Measurements from ENCODE around the gene SATB1. TPM values are rescaled to one million over a fixed set of nuclear protein-coding genes. Genes with fewer than 3 reads are reported as not detected.
"Not testable (repeated sequence)": the region's sequence is repeated elsewhere in the genome, so short reads cannot be mapped to it uniquely, and the experiment has no call there.

SATB1 gene
- 41.7 TPM for total RNA-seq
- long read RNA-seq, full-length matches to known transcripts: 42 of 64 reads
- long read RNA-seq, partial matches to known transcripts: 12 of 64 reads
- long read RNA-seq, other reads (novel, unspliced or antisense): 10 of 64 reads

DNA sequence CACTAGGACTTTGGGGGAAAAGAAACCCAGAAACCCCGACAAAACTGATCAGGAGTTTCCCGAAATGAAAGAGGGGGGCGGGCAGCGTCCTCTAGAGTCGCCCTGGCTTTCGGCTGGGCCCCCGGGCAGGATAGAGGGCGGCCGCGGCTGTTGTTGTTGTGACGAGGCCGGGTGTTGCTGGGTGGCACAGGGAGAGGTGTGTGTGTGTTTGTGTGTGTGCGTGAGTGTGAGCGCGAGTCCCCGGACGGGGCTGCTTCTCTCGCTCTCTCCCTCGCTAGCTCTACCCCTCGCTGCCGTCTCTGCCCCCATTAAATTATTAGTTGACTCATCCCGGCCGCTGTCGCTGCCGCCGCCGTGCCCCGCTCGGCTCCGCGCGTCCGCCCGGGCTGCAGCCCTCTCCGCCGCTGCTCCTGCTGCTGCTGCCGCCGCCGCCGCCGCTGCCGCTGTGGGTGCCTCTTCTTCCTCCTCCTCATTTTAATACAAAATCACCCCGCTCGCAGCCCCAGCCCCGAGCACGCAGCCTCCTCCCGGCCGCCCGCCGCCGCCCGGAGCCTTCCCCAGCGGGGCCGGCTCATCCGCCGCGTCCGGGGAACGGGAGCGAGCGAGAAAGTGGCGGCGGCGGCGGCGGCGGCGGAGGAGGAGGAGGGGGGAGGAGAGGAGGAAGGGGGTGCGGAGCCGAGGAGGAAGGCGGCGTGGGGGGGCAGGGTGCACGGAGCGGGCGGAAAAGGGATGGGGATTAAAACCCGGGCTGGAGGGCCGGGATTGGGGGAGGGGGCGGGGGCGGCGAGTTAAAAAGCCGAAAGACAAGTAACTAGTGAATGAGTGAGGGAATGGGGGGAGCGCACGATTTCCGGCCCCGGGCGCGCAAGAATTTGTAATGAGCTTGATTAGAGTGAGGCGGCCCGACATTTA, at the start of gene SATB1:
SATB1 (minus strand) TSS at position 611 of the 912 bp plus-strand sequence. CDS start 4,372 bp downstream, outside the sequence.
- DNase-seq (peak; percentile 91), ATAC-seq (ENCODE audit: poor library complexity) (peak; percentile 88)
- intact Hi-C loops (cut with DNase I): no loop called here

DNA sequence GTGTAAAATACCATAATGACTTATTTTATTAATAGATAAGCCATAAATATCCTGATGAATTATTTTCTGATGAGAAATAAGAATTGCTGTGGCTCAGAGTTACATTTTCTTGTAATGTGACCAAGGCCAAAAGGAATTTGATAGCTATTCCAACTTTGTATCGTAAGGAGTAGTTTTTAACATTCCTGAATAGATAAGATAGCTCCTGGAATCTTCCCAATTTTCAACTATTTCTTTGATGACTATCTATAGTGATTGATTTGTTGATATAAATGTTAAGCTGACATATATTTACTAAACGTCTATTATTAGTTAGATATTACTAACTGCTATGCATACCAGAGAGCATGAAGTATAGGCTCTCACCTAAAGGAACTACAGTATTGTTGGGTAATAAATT, 49.1 kb upstream of the SATB1 start:
- ATAC-seq (ENCODE audit: poor library complexity): no peak
- intact Hi-C loops (cut with DNase I): no loop called here
- no peak for DNase-seq

DNA sequence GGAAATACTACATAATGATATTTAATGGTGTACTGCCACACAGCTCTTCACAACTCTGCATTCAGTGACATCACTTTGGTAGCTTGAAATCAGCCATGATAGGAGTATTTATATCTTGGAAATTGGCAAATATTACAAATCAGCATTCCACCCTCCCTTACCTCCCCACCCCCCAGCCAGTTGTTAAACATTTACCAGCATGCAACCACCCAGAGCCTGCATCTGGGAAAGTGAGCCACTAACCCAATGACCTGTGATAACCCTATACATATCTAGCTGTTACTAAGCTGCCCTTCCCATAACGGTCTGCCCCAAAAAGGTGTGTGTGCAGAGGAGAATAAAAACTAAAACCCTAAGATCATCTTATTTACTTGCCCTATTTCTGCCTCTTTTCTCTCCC, 44.6 kb upstream of the SATB1 start:
- ATAC-seq (ENCODE audit: poor library complexity) (no peak), DNase-seq (no peak)
- intact Hi-C loops (cut with DNase I): no loop called here

DNA sequence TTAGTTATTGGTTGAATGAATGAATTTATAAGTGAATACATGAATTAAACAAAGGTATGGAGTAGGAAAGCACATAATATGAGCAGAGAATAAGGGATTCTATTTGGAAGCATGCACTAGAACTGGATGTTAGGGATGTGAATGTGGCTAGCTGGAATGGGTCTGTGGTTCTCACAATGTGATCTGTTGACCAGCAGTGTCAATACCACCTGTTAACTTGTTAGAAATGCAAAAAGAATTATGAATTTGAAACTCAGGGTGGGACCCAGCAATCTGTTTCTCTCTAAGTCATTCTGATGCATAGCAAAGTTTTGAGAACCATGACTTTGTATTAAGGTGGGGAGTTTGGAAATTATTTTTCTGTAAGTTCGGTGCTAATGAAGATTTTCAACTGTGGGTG, 41.0 kb upstream of the SATB1 start:
- intact Hi-C loops (cut with DNase I): no loop called here
- ATAC-seq (ENCODE audit: poor library complexity) (no peak), DNase-seq (no peak)

DNA sequence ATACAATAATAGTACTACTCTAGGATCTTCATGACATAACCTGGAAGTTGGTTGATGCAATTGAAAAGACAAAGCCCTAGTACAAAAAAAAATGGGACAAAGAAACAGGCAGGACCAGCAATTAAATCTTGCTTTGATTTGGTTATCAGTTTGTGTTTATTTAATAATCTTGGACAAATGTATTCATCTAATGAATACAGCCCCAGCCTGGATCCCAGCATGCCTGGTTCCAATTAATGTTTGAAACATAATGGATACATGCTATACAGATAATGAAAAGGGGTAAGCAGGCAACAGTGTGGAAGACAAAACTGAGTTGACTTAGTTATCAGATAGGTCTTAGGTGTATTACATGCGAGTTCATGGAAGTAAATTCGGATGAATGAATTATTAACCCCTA, 29.6 kb upstream of the SATB1 start:
- DNase-seq (no peak), ATAC-seq (ENCODE audit: poor library complexity) (no peak)
- intact Hi-C loops (cut with DNase I): no loop called here

- ATAC-seq (ENCODE audit: poor library complexity); intact Hi-C loops (cut with DNase I); DNase-seq: not testable (repeated sequence)
Measured at GRCh38 chr3:18449618-18450017, 24.5 kb upstream of the SATB1 start.

DNA sequence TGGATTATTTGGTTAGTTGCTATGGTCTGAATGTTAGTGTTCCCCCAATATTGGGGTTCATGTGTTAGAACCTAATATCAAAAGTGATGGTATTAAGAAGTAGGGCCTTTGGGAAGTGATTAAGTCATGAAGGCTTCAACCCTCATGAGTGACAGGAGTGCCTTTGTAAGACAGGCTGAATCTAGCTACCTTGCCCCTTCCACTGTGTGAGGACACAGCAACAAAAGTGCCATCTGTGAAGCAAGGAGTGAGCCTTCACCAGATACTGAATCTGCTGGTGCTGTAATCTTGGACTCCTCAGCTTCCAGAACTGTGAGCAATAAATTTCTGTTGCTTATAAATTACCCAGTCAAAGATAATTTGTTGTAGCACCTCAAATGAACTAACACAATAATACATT, 22.6 kb upstream of the SATB1 start:
- ATAC-seq (ENCODE audit: poor library complexity) (no peak), DNase-seq (no peak)
- intact Hi-C loops (cut with DNase I): no loop called here

GRCh38 chr3:18446149-18446825, 21.1 kb upstream of the SATB1 start:
- intact Hi-C loops (cut with DNase I): no loop called here
- ATAC-seq (ENCODE audit: poor library complexity): no peak
- no peak for DNase-seq

DNA sequence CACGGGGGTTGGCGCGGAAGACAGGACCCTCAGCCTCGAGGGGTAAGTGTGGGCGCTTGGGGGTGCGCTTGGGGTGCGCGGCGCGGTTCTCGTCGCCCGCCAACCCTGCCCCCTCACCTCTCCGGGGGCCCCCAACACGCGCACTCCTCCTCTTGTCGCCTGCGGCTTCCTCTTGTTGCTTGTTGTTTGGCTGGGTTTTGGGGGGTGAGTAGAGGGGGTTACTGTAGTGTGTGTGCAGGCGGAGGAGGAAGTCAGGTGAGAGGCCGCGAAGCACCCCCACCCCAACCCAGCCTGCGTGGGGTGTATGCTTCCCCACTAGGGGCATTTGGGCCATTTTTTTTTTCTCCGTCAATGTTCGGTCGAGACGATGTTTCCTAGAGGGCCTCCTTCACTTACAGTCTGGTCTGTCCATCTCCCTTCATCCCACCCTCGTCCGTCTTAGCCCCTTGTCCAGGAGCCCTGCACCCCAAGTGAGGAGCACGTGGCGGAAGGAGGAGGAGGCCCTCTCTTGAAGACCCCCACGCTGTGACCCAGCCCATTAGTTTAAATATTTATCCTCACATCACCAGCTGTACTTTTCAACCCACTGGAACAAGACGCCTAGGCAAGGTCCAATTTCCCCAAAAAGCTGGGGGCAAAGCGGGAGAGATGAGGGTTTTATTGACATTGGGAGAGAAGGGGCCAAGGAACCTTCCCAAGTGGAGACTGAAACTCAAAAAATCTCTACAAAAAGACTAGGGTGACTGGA, 20.4 kb upstream of the SATB1 start:
- intact Hi-C loops (cut with DNase I): no loop called here
- DNase-seq (peak; percentile 33), ATAC-seq (ENCODE audit: poor library complexity) (peak; percentile 16)

GRCh38 chr3:18444595-18445400, 19.7 kb upstream of the SATB1 start:
- intact Hi-C loops (cut with DNase I): no loop called here
- DNase-seq (peak; percentile 83), ATAC-seq (ENCODE audit: poor library complexity) (peak; percentile 98)

GRCh38 chr3:18443665-18444594, 18.8 kb upstream of the SATB1 start:
- DNase-seq (peak; percentile 48), ATAC-seq (ENCODE audit: poor library complexity) (peak; percentile 19)
- intact Hi-C loops (cut with DNase I): no loop called here

- DNase-seq (no peak), ATAC-seq (ENCODE audit: poor library complexity) (no peak)
- intact Hi-C loops (cut with DNase I): no loop called here
Measured at GRCh38 chr3:18442756-18443664, 17.9 kb upstream of the SATB1 start.

GRCh38 chr3:18441551-18441950, 16.4 kb upstream of the SATB1 start:
- intact Hi-C loops (cut with DNase I): no loop called here
- no peak for DNase-seq
- no peak for ATAC-seq (ENCODE audit: poor library complexity)

GRCh38 chr3:18440066-18440722, 15.1 kb upstream of the SATB1 start:
- ATAC-seq (ENCODE audit: poor library complexity) (no peak), DNase-seq (no peak)
- intact Hi-C loops (cut with DNase I): no loop called here

DNA sequence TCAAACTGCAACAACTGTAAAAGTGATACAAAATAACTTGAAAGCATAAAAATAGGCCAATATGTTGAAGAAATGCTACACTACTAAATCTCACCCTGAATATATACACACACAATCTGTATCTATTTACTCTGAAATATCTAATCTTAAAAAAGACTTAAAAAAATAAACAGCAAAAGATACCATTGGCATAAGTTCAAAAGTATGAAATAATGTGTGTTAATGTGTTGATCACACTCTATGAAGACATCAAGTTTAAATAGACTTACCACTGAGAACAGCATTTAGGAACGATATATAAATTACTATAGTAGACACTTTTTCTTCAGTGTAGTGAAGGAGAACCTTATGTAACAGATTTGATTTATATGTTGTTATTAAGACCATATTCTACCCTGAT, 14.1 kb upstream of the SATB1 start:
- ATAC-seq (ENCODE audit: poor library complexity): no peak
- intact Hi-C loops (cut with DNase I): no loop called here

DNA sequence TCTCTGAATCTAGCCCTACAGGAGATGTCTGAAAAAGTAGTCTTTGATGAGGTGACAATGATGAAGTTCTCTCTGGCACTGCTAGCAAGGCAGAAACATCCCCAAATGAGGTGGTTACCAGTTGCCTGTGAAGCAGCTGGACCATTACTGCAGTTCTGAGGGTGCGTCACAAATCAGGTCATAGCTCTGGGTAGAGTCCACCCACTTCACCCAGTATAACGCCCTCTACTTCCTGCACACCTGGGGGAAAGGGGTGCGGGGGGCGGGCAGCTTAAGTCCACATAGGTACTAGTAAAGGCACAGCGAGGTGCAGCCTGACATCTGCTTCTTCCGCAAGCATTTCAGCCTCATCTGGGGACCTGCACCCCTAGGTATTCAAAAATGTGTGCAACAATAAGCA, 13.4 kb upstream of the SATB1 start:
- no peak for ATAC-seq (ENCODE audit: poor library complexity)
- no peak for DNase-seq
- intact Hi-C loops (cut with DNase I): no loop called here

More for the DNA sequence above, 14.1 kb upstream of the SATB1 start:
- no peak for DNase-seq
